ENCODE results near the gene XAGE1B.
"Not testable (repeated sequence)": the region's sequence is repeated elsewhere in the genome, so short reads cannot be mapped to it uniquely, and the experiment has no call there.

The XAGE1B gene

GRCh38 chrX:52496419-52496772 is 20.5 kb downstream of the XAGE1B start:
- not testable (repeated sequence) for H3K4me3 Mint-ChIP-seq; H3K36me3 Mint-ChIP-seq (ENCODE audit: low read depth); DNase-seq; H3K27ac Mint-ChIP-seq; H3K4me1 Mint-ChIP-seq (ENCODE audit: low read depth); H3K27me3 Mint-ChIP-seq; H3K9me3 Mint-ChIP-seq

GRCh38 chrX:52495545-52496418 is 21.1 kb downstream of the XAGE1B start, which contains the start of gene XAGE1A:
Gene XAGE1A (plus strand): TSS chrX:52495808. CDS start chrX:52497362, 1,554 bp downstream.
- not testable (repeated sequence) for H3K36me3 Mint-ChIP-seq (ENCODE audit: low read depth); H3K27ac Mint-ChIP-seq; H3K9me3 Mint-ChIP-seq; H3K27me3 Mint-ChIP-seq; DNase-seq; H3K4me1 Mint-ChIP-seq (ENCODE audit: low read depth); H3K4me3 Mint-ChIP-seq

GRCh38 chrX:52471301-52471700 is 45.6 kb downstream of the XAGE1B start:
- peaks cover 35% of the 10 kb centered on the region for H3K27me3 Mint-ChIP-seq
- not testable (repeated sequence) for H3K4me3 Mint-ChIP-seq; H3K27ac Mint-ChIP-seq; H3K4me1 Mint-ChIP-seq (ENCODE audit: low read depth); H3K36me3 Mint-ChIP-seq (ENCODE audit: low read depth); H3K9me3 Mint-ChIP-seq; DNase-seq

Measured in activated T-cell treated with anti-CD3 and anti-CD28 coated beads, Interleukin-2, amount 50 U/mL, for 24 hours (primary cell).